Measurements from ENCODE around the gene GNGT1. TPM values are rescaled to one million over a fixed set of nuclear protein-coding genes. Genes with fewer than 3 reads are reported as not detected.
A peak's percentile ranks its signal among the peaks of the same experiment; 100 is the strongest.
"Not testable (repeated sequence)": the region's sequence is repeated elsewhere in the genome, so short reads cannot be mapped to it uniquely, and the experiment has no call there.

Gene GNGT1
- total RNA-seq, 1 donor, result not detected

- DNase-seq (ENCODE audit: low read depth in 2 of 3, low spot score in 2 of 3), result peak in 2 of 3 donors; percentile 39 to 52
Measured at GRCh38 chr7:93902777-93903423, 3.5 kb upstream of the GNGT1 start.

DNA sequence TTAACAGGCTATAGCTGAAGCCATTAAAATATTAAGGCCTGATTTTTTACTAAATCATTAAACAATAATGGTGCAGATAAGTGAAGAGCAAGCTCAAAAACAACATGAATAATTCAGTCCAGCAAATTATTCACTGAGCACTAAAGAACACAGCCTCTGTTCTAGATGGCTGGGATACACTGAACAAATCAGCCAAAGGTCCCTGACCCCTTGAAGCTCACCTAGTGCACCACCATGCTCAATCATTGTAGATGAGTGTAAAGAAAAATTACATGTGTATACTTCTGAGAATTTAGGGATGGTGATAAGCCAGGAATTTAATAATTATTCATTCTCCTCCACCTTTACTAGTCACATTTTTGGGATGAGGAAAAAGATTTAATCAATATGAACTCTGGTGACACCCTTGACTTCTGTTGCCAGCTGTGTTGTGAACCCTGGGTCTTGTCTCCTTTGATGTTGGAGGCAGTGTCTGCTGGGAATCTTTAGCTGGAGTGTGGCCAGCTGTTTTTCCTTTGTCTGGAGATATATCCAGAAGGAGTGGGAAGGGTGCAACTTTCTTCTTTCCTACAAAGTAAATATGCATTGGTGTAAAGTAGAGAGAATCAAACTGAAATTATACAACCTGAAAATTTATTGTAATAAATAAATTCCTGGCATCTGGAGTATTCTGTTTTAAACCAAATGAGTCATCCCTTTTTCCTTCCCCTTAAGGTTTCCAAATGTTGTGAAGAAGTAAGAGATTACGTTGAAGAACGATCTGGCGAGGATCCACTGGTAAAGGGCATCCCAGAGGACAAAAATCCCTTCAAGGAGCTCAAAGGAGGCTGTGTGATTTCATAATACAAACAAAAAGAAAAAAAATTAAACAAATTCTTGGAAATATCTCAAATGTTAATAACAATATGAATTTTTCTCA lies 4.0 kb downstream of the GNGT1 start:
- no peak for DNase-seq (ENCODE audit: low read depth in 2 of 3, low spot score in 2 of 3)

DNA sequence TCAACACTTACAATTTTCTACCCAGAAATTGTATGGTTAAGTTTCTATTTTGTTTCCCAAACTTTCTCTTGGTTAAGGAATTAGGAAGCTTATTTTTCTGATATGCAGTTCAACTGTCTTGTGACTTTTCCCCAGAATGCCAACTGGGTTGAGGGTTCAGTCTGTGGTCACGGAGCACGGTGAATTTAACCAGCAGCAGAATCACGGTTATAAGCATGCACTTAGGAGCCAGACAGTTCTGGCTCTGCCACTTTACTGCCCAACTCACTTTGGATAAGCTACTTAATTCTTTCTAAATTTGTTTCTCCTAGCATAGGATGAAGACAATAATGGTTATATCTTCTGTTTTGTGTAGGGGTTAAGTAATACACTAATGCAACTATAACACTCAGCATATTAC lies 4.9 kb downstream of the GNGT1 start:
- DNase-seq (ENCODE audit: low read depth in 2 of 3, low spot score in 2 of 3), result not testable (repeated sequence)

- DNase-seq (ENCODE audit: low read depth in 2 of 3, low spot score in 2 of 3), result not testable (repeated sequence)
Measured at GRCh38 chr7:93911661-93912060, 5.3 kb downstream of the GNGT1 start.

DNA sequence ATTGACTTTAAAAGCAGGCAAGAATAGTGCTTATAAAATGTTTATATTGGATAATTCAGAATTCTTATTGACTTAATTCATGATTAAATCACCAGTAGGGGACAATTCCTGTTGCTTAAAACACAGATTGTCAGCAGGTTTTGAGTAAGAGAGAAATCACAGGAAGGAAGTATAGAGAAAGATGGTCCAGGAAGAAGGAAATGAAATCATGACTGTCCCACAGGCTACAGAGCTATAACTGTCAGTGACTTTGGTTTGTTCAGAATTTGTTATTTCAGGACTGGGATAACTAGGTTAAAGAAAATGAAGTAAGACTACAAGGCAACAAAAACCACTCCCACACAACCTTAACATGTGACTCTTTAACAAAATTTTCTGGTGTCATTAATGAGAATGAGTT lies 6.8 kb downstream of the GNGT1 start:
- no peak for DNase-seq (ENCODE audit: low read depth in 2 of 3, low spot score in 2 of 3)

- DNase-seq (ENCODE audit: low read depth in 2 of 3, low spot score in 2 of 3), result no peak
Measured at GRCh38 chr7:93914581-93915066, 8.3 kb downstream of the GNGT1 start.

DNA sequence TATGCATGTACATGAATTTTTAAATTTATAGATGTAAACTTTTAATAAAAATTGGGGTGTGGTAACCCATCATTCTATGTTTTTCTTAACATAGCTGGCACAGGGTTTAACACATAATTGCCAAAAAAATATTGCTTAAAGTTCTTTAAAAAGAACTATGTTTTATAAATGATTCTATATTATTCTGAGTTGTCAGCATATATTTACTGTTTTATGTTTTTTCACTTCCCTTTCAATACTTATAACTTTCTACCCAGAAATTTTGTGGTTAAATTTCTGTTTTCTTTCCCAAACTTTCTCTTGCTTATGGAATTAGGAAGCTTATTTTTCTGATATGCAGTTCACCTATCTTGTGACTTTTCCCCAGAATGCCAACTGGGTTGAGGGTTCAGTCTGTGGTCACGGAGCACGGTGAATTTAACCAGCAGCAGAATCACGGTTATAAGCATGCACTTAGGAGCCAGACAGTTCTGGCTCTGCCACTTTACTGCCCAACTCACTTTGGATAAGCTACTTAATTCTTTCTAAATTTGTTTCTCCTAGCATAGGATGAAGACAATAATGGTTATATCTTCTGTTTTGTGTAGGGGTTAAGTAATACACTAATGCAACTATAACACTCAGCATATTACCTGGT lies 9.0 kb downstream of the GNGT1 start:
- not testable (repeated sequence) for DNase-seq (ENCODE audit: low read depth in 2 of 3, low spot score in 2 of 3)

- DNase-seq (ENCODE audit: low read depth in 2 of 3, low spot score in 2 of 3), result not testable (repeated sequence)
Measured at GRCh38 chr7:93915888-93916287, 9.5 kb downstream of the GNGT1 start.

DNA sequence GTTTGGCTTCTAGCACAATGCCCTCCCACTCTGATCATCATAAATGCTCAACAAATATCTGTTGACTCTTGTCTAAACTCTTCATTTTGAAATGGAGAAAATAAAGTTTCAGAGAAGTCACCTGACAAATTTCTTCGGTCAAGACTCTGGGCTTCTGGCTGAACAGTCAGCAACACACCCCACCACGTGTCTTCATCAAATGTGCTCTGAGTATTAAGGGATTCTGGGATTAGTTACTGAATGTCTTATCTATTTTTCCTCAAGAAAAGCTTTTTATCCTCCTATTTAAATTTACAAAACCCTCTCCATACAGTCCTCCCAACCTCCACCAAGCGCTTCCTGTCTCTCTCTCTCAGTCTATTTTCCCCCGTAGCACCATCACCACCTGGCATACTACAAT lies 9.9 kb downstream of the GNGT1 start:
- DNase-seq (ENCODE audit: low read depth in 2 of 3, low spot score in 2 of 3), result not testable (repeated sequence)

DNA sequence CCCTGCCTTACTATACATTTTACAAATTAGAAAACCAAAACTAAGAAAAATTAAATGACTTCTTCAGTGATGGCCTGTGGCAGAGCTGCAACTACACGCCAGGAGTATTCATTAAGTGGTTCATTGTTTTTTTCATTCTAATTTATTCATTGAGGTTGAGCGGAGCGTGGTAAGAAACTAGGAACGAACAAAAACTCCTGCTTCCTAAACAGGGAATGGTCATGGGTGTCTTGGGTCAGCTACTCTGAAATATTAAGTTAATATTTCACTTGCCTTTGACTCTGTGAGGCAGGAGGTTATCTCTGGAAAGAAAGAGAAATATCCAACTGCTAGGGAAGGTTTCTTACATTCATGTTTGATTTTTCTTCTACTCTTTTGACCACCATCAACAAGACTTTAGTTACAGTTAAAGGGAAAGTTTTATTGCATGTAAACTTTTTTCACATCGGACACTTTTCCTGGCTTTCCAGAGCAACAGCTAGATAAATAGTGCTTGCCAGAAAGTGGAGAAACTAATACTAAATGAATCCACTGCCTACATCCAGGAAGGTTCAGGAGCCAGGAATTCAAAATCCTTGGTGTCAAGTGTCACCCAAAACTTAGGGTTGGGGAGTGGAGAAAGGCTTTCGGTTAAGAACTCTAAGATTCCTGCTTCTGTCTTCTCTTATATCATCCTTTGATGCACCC lies 14.3 kb downstream of the GNGT1 start:
- DNase-seq (ENCODE audit: low read depth in 2 of 3, low spot score in 2 of 3), result no peak

GRCh38 chr7:93921186-93921585 lies 14.8 kb downstream of the GNGT1 start:
- no peak for DNase-seq (ENCODE audit: low read depth in 2 of 3, low spot score in 2 of 3)

DNA sequence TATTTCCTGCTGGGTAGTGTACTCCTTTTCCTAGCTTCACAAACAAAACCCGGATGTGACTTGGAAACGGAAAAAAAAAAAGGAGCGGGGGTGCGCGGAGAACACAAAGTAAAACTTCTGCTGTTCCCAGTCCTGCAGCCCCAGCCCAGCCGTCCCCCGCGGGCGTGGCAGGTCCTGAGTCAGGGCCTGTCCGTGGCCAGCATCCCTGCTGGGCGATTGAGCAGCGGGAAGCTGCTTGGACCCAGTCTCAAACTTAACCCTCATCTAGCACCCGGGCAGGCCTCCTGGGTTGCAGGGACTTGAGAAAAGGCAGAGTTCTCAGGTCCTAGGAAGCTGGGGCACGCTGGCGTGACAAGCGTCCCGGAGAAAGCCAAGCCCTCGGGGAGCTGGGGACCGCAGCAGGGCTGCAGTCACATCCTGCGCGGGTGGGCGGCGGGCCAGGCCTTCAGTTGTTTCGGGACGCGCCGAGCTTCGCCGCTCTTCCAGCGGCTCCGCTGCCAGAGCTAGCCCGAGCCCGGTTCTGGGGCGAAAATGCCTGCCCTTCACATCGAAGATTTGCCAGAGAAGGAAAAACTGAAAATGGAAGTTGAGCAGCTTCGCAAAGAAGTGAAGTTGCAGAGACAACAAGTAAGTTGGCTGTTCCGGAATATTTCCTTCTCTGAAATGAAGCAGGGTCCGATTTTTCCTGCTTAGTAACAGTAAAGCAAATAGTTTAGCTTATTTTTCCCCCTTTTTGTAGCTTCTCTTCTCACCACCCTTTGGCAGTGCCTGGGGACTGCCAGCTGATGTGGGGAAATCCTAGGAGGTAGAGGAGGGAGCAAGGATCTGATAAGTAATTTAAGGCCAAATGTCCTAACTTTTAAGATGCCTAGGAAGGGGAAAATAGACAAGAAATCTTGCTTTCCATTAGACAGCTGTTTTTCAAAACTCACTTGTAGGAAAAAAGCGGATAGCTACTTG lies 15.5 kb downstream of the GNGT1 start, which contains the start of gene GNG11:
Gene GNG11, plus strand, starts transcription at position 129 of the 960 bp plus-strand sequence. Its CDS starts 403 bp downstream, at position 532.
- peak in 2 of 3 donors; percentile 71 to 80 for DNase-seq (ENCODE audit: low read depth in 2 of 3, low spot score in 2 of 3)

- DNase-seq (ENCODE audit: low read depth in 2 of 3, low spot score in 2 of 3), result no peak
Measured at GRCh38 chr7:93923296-93923695, 16.9 kb downstream of the GNGT1 start.

GRCh38 chr7:93923942-93924341 lies 17.6 kb downstream of the GNGT1 start:
- DNase-seq (ENCODE audit: low read depth in 2 of 3, low spot score in 2 of 3), result no peak

DNA sequence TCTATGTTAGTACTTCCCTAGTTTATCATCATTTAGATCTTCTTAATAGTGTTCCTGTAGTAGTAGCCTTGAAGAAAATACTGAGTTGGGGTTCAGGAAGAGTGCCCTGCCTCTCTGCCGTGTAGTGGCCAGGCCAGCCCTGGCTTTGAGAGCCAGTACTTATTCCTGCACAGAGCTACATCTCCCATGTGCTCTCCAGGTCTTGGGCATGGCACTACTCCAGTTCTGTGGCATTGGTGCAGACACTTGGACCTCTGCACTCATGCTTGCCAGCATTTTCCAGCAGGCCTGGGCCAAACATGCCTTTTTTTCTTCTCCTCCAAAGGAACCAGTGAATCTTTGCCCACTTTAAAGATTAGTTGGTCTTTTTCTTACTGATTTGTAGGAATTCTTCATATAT lies 20.4 kb downstream of the GNGT1 start:
- no peak for DNase-seq (ENCODE audit: low read depth in 2 of 3, low spot score in 2 of 3)

GRCh38 chr7:93927585-93927984 lies 21.2 kb downstream of the GNGT1 start:
- no peak for DNase-seq (ENCODE audit: low read depth in 2 of 3, low spot score in 2 of 3)

DNA sequence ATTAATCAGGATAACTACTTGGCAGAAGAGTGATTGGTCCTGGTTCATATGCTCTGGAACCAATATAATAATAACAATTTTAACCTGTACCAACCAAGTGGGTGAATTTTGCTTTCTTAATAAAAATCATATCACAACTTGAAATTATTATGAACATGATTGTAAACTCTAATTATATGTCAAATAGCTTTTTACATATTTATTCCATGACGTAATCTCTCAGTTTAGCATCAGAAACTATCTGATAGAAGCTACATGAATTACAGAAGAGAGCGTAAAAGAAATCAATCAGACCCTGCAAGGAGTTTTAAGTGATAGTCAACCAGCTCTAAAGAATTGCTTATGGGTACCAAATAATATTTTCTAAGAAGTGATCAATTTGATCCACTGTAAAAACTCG lies 25.3 kb downstream of the GNGT1 start:
- DNase-seq (ENCODE audit: low read depth in 2 of 3, low spot score in 2 of 3), result no peak

GRCh38 chr7:93933156-93933555 lies 26.8 kb downstream of the GNGT1 start:
- no peak for DNase-seq (ENCODE audit: low read depth in 2 of 3, low spot score in 2 of 3)

DNA sequence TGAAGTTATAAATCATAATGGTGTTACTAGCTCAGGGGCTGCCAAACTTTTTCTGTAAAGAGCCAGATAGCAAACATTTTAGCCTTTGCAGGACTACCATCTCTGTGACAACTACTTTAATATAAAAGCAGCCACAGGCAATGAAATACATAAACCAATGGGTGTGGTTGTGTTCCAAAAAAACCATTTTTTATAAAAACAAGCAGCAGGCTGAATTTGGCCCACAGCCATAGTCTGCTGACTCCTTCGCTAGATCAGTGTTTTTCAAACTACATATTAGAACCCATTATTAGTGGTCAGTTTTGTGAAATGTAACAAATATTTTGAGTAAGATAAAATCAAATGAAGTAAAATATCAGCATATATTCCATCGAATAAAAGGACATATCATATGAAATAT lies 28.7 kb downstream of the GNGT1 start:
- no peak for DNase-seq (ENCODE audit: low read depth in 2 of 3, low spot score in 2 of 3)
